Endometrial microvascular endothelial cells (primary cell): Measurements from ENCODE around the gene LTBP4. TPM values are rescaled to one million over a fixed set of nuclear protein-coding genes. Genes with fewer than 3 reads are reported as not detected.
"Not testable (repeated sequence)": the region's sequence is repeated elsewhere in the genome, so short reads cannot be mapped to it uniquely, and the experiment has no call there.

Experiments used
- in situ Hi-C: cut with HindIII; loops from 2 replicates; pipeline ENCODE4 v1.10.0; 2017; ENCODE audit warnings: low sequenced_read_pairs, low pct_unique_long_range_greater_than_20kb; ENCODE audit errors: inconsistent ontology term
- total RNA-seq: library from RNA; depleted of rRNA; stranded (reverse); fragments of >200 nt; gene quantifications from one replicate; pipeline ENCODE4 v1.2.3, GENCODE V29; 2015; ENCODE audit errors: inconsistent ontology term

LTBP4 gene
- total RNA-seq, 1 donor from 2014 or later = 11.6 TPM

- in situ Hi-C loops = no loop called here
Observed at GRCh38 chr19:40621283-40621682, 20.1 kb downstream of the LTBP4 start.

GRCh38 chr19:40621966-40622772 is 21.0 kb downstream of the LTBP4 start:
- in situ Hi-C loops = no loop called here

DNA sequence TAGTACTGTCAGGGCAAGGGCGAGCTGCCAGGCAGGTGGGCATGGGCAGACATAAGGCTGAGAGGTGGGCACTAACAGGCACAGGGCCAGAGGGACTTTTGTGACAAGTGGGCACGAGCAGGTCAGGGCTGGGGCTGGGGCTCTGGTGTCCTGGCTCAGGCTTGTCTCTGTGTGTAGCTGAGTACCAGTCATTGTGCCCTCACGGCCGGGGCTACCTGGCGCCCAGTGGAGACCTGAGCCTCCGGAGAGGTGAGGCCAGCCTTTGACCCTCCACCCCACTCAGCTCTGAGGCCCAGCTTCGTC is 21.6 kb downstream of the LTBP4 start:
- in situ Hi-C loops = no loop called here

GRCh38 chr19:40623403-40624251 is 22.5 kb downstream of the LTBP4 start:
- in situ Hi-C loops = no loop called here

- in situ Hi-C loops = not testable (repeated sequence)
Observed at GRCh38 chr19:40624369-40625153, 23.4 kb downstream of the LTBP4 start.

GRCh38 chr19:40625406-40626120 is 24.4 kb downstream of the LTBP4 start:
- in situ Hi-C loops = no loop called here

GRCh38 chr19:40626918-40627317 is 25.7 kb downstream of the LTBP4 start:
- in situ Hi-C loops = no loop called here

DNA sequence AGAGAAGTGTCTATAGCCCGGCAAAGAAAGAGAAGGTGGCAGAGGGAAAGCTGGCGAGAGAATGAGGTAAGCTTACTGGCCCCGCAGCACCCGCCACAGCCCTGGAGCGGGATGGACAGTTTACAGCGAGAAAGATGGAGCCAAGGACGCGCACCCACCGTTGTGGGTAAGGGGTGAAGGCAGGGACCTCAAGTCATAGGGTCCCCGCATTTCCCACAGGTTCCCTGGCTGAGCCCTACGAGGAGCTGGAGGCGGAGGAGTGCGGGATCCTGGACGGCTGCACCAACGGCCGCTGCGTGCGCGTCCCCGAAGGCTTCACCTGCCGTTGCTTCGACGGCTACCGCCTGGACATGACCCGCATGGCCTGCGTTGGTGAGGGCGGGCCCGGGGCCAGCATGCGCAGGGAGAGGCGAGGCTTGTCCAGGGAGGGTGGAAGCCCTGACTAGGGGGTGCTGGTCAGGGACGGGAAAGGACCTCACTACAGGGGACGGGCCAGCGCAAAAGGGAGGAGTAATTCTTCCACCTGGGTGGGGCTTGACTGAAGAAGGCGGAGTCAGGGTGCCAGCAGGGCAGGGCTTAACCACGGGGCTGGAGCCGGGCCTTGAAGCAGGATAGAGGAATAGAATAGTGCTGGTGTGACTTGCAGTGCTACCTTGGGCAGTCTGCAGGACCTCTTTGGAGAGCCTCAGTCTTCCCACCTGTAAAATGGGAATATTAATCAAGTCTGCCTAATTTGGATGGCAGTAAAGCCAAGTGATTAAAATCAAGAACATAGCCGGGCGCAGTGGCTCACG is 26.5 kb downstream of the LTBP4 start:
- in situ Hi-C loops = no loop called here

DNA sequence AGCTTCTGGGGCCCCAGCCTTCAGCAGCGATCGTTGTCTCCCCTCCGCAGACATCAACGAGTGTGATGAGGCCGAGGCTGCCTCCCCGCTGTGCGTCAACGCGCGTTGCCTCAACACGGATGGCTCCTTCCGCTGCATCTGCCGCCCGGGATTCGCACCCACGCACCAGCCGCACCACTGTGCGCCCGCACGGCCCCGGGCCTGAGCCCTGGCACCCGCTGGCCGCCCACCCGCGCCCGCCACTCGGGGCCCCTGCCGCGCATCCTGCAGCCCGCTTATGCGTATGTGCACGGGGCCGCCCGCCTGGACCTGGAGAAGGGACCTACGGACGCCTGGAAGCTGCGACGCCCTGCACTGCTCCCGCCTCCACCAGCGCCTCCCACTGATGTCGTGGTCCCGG is 28.2 kb downstream of the LTBP4 start:
- in situ Hi-C loops = no loop called here

GRCh38 chr19:40630571-40631160 is 29.5 kb downstream of the LTBP4 start:
- in situ Hi-C loops = no loop called here

DNA sequence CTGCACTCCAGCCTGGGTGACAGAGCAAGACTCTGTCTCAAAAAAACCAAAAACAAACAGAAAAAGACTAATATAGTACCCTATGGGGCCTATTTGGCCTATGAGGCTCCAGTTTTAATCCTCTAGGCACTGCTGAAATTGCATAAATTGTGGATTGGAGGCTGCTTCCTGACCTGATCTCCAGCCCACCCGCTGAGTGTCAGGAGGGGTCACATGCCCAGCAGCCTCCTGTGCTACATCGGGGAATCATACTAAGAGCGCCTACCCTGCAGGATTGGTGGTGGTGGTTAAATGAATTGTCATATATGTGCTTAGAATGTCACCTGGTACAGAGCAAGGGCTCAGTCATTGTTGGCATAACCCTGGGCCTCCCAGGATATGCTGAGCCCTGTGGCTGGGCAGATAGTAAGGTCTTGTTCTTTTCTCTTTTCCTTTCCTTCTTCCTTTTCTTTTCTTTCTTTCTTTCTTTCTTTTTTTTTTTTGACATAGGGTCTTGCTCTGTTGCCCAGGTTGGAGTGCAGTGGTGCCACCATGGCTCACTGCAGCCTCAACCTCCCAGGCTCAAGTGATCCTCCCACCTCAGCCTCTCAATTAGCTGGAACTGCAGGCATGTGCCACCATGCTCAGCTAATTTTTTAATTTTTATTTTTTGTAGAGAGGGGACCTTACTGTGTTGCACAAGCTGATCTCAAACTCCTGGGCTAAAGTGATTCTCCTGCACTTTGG is 31.3 kb downstream of the LTBP4 start:
- in situ Hi-C loops = no loop called here

GRCh38 chr19:40633207-40633606 is 32.0 kb downstream of the LTBP4 start:
- in situ Hi-C loops = no loop called here

DNA sequence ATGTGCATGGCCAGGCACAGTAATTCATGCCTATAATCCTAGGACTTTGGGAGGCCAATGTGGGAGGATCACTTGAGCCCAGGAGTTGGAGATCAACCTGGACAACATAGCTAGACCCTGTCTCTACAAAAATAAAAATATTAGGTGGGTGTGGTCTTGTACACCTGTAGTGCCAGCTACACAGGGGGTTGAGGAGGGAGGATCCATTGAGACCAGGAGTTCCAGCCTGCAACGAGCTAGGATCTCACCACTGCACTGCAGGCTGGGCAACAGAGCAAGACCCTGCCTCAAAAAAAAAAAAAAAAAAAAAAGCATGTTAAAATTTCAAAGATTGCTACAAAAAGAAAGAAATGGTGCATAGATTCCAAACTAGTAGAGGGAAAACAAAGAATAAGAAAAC is 37.2 kb downstream of the LTBP4 start:
- in situ Hi-C loops = no loop called here

DNA sequence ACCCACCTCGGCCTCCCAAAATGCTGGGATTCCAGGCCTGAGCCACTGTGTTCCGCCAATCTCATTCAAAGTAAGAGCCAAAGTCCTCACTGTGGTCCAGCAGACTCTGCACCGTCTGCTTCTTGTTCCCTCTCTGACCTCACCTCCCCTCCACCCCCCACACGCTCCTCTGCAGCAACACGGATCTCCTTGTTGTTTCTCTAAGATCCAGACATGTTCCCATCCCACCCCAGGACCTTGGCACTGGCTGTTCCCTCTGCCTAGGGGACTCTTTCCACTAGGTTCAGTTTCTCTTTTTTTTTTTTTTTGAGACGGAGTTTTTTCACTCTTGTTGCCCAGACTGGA is 38.4 kb downstream of the LTBP4 start:
- in situ Hi-C loops = no loop called here

- in situ Hi-C loops = no loop called here
Observed at GRCh38 chr19:40640744-40641143, 39.6 kb downstream of the LTBP4 start.

DNA sequence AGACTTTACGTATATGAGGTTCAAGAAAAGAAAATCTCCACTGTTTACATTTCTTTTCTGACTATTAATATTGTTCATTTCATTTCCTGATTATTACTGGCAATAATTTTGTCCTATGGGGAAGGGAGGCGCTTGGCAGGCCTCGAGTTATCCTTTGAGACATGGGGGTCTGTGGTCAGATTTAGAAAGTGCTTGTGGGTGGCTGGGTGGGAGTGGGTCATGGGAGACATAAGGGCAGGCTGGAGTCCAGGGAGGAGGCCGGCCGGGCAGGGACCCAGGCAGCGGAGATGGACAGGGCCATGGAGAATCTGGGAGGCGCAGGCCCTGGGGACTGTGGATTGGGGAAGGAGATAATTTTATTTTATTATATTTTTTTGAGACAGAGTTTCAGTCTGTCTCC is 40.1 kb downstream of the LTBP4 start:
- in situ Hi-C loops = no loop called here

DNA sequence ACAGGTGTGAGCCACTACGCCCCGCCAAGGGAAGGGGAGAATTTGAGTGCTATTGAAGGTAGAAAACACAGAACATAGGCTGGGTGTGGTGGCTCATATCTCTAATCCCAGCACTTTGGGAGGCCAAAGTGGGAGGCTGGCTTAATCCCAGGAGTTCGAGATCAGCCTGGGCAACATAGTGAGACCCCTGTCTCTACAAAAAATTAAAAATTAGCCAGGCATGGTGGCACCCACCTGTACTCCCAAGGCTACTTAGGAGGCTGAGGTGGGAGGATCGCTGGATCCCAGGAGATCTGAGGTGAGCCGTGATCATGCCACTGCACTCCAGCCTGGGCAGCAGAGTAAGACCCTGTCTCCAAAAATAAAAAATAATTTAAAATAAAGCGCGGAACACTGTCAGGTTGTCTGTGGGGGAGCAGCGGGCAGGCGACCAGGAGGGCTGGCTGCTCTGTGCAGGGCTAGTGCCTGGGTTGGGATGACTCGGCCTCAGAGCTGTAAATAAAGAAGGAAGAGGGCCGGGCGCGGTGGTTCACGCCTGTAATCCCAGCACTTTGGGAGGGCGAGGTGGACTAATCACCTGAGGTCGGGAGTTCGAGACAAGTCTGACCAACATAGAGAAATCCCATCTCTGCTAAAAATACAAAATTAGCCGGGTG is 41.0 kb downstream of the LTBP4 start:
- in situ Hi-C loops = no loop called here
